ENCODE measurements around the gene NAPA. TPM values are rescaled to one million over a fixed set of nuclear protein-coding genes. Genes with fewer than 3 reads are reported as not detected.
A peak's percentile ranks its signal among the peaks of the same experiment; 100 is the strongest.
"Not testable (repeated sequence)": the region's sequence is repeated elsewhere in the genome, so short reads cannot be mapped to it uniquely, and the experiment has no call there.

Gene NAPA
- total and polyA plus RNA-seq, 7 donors: 84.9 to 167 (median 97.4) TPM

DNA sequence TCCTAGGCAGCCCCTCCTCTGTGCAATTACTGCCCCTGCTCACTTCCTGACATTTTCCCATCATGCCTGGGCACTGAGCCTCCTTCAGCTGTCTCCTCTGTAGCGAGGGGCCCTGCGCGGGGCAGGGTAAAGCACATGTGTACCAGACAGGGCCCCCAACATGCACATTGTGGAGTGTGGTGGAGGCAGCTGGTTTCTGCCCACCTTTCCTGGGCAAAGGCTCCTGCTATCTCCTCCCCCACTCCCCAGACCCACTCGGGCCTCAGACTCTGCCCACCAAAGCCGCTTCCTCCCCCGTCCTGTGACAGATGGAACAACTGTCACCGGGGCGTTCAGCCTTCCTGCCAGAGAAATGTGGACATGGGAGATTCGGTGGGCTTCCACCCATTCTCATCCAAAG lies 28.0 kb downstream of the NAPA start:
- no peak for DNase-seq
- H3K27me3 ChIP-seq: no peaks in the 10 kb centered on the region
- no peaks in the 10 kb centered on the region for H3K9me3 ChIP-seq
- peaks cover 0 to 58% (median 20%) of the 10 kb centered on the region in 4 donors for H3K36me3 ChIP-seq
- TF ChIP-seq POLR2A (IDR thresholded peaks at IDR 0.05): no peak
- no peak for TF ChIP-seq POLR2AphosphoS5 (IDR thresholded peaks at IDR 0.05)
- TF ChIP-seq EP300 (IDR thresholded peaks at IDR 0.05): no peak
- TF ChIP-seq CTCF (IDR thresholded peaks at IDR 0.05): no peak
- intact Hi-C loops (cut with DNase I): no loop called here
- H3K4me1 ChIP-seq: peaks cover 3 to 18% (median 15%) of the 10 kb centered on the region in 4 donors
- no peak overlapping the region for H3K4me3 ChIP-seq
- H3K27ac ChIP-seq: no peak overlapping the region
- 59 to 83% methylated on average over 9 of the region's 9 CpGs for WGBS, 2 donors

- H3K27me3 ChIP-seq; DNase-seq; H3K27ac ChIP-seq; intact Hi-C loops (cut with DNase I); H3K4me3 ChIP-seq; H3K9me3 ChIP-seq: not testable (repeated sequence)
- peaks cover 3 to 18% (median 15%) of the 10 kb centered on the region in 4 donors for H3K4me1 ChIP-seq
- peaks cover 0 to 51% (median 17%) of the 10 kb centered on the region in 4 donors for H3K36me3 ChIP-seq
- 80 to 92% methylated on average over 13 of the region's 13 CpGs for WGBS, 2 donors
These were observed 28.6 kb downstream of the NAPA start for GRCh38 chr19:47486220-47486619.

DNA sequence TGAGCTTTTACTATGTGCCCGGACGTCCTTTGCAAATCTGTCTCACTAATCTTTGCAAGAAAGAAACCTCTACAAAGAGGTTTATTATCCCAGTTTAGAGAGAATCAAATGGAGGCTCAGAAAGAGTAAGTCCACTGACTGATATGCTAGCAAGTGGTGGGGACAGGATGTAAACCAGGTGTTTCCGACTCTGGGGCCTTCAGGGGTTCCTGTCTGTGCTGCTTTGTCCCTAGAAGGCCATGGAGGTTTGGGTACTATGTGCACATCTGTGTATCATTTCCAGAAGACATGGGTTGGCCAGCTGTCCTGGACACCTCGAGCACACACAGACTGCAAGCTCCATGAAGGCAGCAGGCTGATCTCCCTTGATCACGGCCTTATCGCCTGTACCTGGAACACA lies 29.7 kb downstream of the NAPA start:
- 76 to 89% methylated on average over 6 of the region's 6 CpGs for WGBS, 2 donors
- intact Hi-C loops (cut with DNase I): loop anchor here (2.0 kb wide), 2 partner anchors 30 to 48 kb away; partner anchors contain the start of gene NAPA
- TF ChIP-seq EP300 (IDR thresholded peaks at IDR 0.05): no peak
- no peak for TF ChIP-seq POLR2A (IDR thresholded peaks at IDR 0.05)
- TF ChIP-seq CTCF (IDR thresholded peaks at IDR 0.05): no peak
- TF ChIP-seq POLR2AphosphoS5 (IDR thresholded peaks at IDR 0.05): no peak
- Histone ChIP-seq H3K4me3 (no peak overlapping the region), H3K9me3 (no peaks in the 10 kb centered on the region), H3K27ac (peak overlapping the region; percentile 91 to 92 (median 92)), H3K27me3 (no peaks in the 10 kb centered on the region), H3K36me3 (peaks cover 0 to 41% (median 17%) of the 10 kb centered on the region in 4 donors), H3K4me1 (peaks cover 3 to 21% (median 16%) of the 10 kb centered on the region in 4 donors)
- no peak for DNase-seq

GRCh38 chr19:47483800-47484690 lies 30.8 kb downstream of the NAPA start, which contains the start of gene KPTN:
Gene KPTN, minus strand, starts transcription at chr19:47484219. Its CDS starts 59 bp downstream, at chr19:47484160.
- DNase-seq: peak; percentile 95
- intact Hi-C loops (cut with DNase I): loop anchor here (2.0 kb wide), 2 partner anchors 31 to 47 kb away; partner anchors contain the start of gene NAPA
- H3K9me3 ChIP-seq: no peaks in the 10 kb centered on the region

More at GRCh38 chr19:47483800-47484690, 30.8 kb downstream of the NAPA start, which contains the start of gene KPTN:
- TF ChIP-seq POLR2AphosphoS5 (IDR thresholded peaks at IDR 0.05) (peak in 3 of 4 donors; percentile 57 to 84 (median 74)), POLR2A (IDR thresholded peaks at IDR 0.05) (no peak), CTCF (IDR thresholded peaks at IDR 0.05) (peak; percentile 88 to 95 (median 92)), EP300 (IDR thresholded peaks at IDR 0.05) (peak in 1 of 4 donors; percentile 27)
- no peaks in the 10 kb centered on the region for H3K27me3 ChIP-seq
- peaks cover 0 to 29% (median 9%) of the 10 kb centered on the region in 4 donors for H3K36me3 ChIP-seq
- 1% methylated on average over 57 of the region's 57 CpGs for WGBS, 2 donors
- H3K4me1 ChIP-seq: peaks cover 3 to 28% (median 19%) of the 10 kb centered on the region in 4 donors
- H3K4me3 ChIP-seq: peak within 1 kb of the TSS; percentile 60 to 75 (median 69)
- peak within 1 kb of the TSS; percentile 91 to 92 (median 92) for H3K27ac ChIP-seq

All from sigmoid colon (tissue), 7 donors.